Cardiac muscle cell (in vitro differentiated cells and primary cell): Measurements from ENCODE around the gene FOXL3. TPM values are rescaled to one million over a fixed set of nuclear protein-coding genes. Genes with fewer than 3 reads are reported as not detected.

ENCODE experiments used
- DNase-seq, 2 donors: peaks; one replicate each; pipeline versions ENCODE4 v3.0.0 to v3.0.0-alpha.2; 2010 to 2017; ENCODE audit warnings: low read depth in 1 of 2, low spot score in 1 of 2
- H3K27ac ChIP-seq: fragments of 200-600 bp; sonication (generic); 2 replicates; pipeline ENCODE4 v1.5.1; 2016
- H3K27me3 ChIP-seq: fragments of 200-600 bp; sonication (generic); 2 replicates; pipeline ENCODE4 v1.6.0; 2016; ENCODE audit warnings: control low read depth
- H3K36me3 ChIP-seq: fragments of 200-600 bp; sonication (generic); 2 replicates; pipeline ENCODE4 v1.5.1; 2016; ENCODE audit warnings: control low read depth
- H3K4me1 ChIP-seq: fragments of 200-600 bp; sonication (generic); 2 replicates; pipeline ENCODE4 v1.8.1; 2017; ENCODE audit warnings: low read depth, mild to moderate bottlenecking, mixed run types
- H3K4me3 ChIP-seq: fragments of 200-600 bp; sonication (generic); 2 replicates; pipeline ENCODE4 v1.5.1; 2016; ENCODE audit warnings: mild to moderate bottlenecking
- H3K9me3 ChIP-seq: fragments of 200-600 bp; sonication (generic); 2 replicates; pipeline ENCODE4 v1.5.1; 2017; ENCODE audit warnings: low read depth, mild to moderate bottlenecking, control low read depth
- polyA plus RNA-seq: library from polyadenylated mRNA; unstranded; fragments of >200 nt; fragmentation: Nextera tagmentation; extraction: Ambion mirVana; gene quantifications from 2 replicates; pipeline ENCODE4 v1.2.1, GENCODE V29; 2016
- total RNA-seq: library from RNA; depleted of rRNA; stranded (reverse); fragments of >200 nt; gene quantifications from 2 replicates; pipeline ENCODE4 v1.2.3, GENCODE V29; 2016
- TF ChIP-seq, protein P1 (sequence below): IDR thresholded peaks from 2 replicates; pipeline ENCODE4 v1.5.1; 2012; ENCODE audit warnings: low read depth, mild to moderate bottlenecking, low read length

FOXL3 gene
- total and polyA plus RNA-seq, 2 experiments from 2014 or later = not detected

DNA sequence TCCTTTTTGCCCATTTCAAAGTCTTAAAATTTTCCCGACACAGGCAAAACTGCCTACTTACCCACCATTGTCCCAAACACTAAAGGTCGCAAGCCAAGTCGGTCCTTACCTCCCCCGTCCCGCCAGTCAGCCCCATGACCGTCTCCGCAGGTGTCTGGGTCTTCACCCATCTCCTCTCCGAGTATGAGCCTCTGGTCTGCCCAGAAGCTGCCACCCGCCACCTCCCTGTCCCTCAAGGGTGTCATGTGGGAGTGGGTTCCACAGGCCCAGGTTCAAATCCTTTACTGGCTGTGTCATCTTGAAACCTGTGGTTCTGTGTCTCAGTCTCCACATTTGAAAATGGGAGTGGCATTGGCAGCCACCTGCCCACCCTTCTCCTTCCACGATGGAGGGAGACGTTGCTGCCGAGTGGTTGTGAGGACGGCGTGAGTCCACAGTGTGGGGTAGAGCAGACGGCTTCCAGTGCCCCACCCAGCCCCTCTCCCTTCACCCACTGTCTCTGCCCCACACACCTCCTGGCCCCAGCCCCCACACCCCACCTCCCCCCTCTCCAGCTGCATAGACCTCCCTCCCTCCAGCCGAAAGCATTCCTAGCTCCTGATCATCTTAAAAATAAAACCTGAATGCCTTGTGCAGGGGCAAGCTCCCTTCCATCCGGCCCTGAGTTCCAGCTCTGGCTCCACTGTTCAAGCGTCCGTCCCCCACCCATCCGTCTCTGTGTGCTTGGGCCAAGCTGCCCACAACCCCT, 35.3 kb downstream of the FOXL3 start:
- H3K4me1 ChIP-seq = no peaks in the 10 kb centered on the region
- TF ChIP-seq, protein P1, sequence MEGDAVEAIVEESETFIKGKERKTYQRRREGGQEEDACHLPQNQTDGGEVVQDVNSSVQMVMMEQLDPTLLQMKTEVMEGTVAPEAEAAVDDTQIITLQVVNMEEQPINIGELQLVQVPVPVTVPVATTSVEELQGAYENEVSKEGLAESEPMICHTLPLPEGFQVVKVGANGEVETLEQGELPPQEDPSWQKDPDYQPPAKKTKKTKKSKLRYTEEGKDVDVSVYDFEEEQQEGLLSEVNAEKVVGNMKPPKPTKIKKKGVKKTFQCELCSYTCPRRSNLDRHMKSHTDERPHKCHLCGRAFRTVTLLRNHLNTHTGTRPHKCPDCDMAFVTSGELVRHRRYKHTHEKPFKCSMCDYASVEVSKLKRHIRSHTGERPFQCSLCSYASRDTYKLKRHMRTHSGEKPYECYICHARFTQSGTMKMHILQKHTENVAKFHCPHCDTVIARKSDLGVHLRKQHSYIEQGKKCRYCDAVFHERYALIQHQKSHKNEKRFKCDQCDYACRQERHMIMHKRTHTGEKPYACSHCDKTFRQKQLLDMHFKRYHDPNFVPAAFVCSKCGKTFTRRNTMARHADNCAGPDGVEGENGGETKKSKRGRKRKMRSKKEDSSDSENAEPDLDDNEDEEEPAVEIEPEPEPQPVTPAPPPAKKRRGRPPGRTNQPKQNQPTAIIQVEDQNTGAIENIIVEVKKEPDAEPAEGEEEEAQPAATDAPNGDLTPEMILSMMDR = no peak

DNA sequence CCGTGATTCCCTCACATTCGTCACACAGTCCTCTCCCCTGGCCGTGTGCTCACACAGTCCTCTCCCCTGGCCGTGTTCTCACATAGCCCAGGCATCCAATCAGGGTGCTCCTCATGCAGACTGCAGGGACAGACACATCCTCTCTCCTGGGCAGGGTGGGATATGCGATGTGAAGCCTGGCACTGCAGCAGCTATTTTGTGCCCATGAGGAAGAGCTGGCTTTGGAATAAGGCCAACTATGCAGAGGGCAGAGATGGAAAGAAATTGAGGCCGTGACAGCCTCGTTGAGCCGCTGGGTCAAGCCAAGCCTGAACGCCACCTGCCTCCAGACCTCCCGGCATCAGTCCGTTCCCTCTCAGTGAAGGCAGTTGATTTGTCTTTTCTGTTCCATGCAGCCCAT, 35.8 kb downstream of the FOXL3 start:
- Histone ChIP-seq H3K4me3 (no peak overlapping the region), H3K4me1 (no peaks in the 10 kb centered on the region), H3K27ac (no peak overlapping the region), H3K27me3 (peaks cover 17% of the 10 kb centered on the region), H3K9me3 (no peaks in the 10 kb centered on the region), H3K36me3 (no peaks in the 10 kb centered on the region)
- DNase-seq = no peak
- TF ChIP-seq, protein P1 = no peak

More for the DNA sequence above, 35.3 kb downstream of the FOXL3 start:
- Histone ChIP-seq H3K36me3 (no peaks in the 10 kb centered on the region), H3K4me3 (no peak overlapping the region), H3K9me3 (no peaks in the 10 kb centered on the region), H3K27ac (no peak overlapping the region), H3K27me3 (peaks cover 18% of the 10 kb centered on the region)
- DNase-seq = no peak

DNA sequence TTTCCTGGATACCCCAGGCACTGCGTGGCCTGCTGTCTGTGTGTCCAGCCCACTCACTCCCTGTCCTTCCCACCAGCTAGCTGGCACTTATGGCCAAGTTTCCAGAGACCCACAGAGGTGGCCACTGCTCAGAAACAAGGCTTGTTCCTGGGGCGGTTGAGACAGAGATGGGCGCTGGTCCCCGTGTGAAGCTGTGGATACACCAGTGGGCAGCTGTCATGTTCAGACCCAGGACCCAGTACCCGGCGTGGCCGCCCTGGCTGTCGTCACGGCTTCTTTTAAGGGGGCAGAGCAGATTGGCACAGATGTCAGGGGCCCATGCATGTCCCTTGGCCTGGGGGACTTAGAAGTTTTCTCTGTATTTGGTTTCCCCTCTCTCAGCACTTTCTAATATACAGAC, 36.3 kb downstream of the FOXL3 start:
- Histone ChIP-seq H3K9me3 (no peaks in the 10 kb centered on the region), H3K4me3 (no peak overlapping the region), H3K36me3 (no peaks in the 10 kb centered on the region), H3K27me3 (peaks cover 13% of the 10 kb centered on the region), H3K27ac (no peak overlapping the region), H3K4me1 (no peaks in the 10 kb centered on the region)
- TF ChIP-seq, protein P1 = no peak
- no peak for DNase-seq

DNA sequence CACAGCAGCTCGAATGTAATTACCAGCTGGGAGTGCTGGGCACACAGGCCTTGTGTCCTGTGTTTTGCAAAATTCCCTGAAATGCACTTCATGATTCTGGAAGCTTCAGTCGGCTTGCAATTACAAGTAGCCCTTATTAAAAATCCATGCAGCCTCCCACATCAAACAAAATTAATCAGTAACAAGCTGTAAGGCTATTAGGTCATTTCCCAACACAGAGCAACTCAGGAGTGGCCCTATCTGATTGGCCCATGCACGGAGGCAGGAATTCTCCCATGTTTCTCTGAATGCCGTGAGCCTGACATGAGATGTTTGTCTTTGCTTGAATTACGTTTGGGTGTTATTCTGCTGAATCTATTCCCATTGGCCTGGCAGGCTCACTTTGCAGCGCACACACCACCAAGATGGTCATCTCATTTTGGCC, 36.9 kb downstream of the FOXL3 start:
- no peak overlapping the region for H3K4me3 ChIP-seq
- DNase-seq = peak in 1 of 2 donors; percentile 37
- H3K36me3 ChIP-seq = no peaks in the 10 kb centered on the region
- H3K9me3 ChIP-seq = no peaks in the 10 kb centered on the region
- peaks cover 9% of the 10 kb centered on the region for H3K27me3 ChIP-seq
- H3K4me1 ChIP-seq = no peaks in the 10 kb centered on the region
- TF ChIP-seq, protein P1 = no peak
- no peak overlapping the region for H3K27ac ChIP-seq

DNA sequence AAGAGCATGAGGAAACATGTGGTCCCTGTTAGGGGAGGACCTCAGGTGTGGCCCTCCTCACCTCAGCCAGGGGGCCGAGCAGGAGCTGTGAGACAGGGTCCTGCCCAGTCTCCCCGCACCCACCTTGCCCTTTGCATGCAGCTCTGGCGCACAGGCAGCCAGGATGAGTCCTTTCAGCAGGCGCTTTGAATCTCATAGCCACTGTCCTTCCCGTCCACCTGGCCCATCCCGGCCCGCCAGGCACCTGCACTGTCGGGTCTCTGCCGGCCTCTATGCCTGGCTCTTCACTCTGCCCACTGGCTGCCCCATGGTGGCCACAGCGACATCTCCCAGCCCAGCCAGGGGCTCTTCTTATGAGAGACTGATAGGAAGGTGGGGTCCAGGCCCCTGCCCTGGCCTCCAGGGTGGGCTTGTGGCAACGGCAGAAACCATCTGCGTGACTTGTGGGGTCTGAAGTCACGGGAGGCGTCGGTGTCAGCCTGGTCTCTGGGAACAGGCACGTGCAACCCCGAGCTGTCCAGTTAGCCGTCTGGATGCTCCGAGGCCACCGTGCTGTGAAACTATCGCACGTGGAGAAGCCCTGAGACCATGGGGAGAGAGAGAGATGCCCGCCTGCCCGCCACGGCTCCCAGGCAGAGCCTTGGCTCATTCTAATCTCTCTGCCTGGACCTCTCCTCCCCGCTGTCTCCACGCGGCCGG, 37.4 kb downstream of the FOXL3 start:
- Histone ChIP-seq H3K27ac (no peak overlapping the region), H3K9me3 (no peaks in the 10 kb centered on the region), H3K4me3 (no peak overlapping the region), H3K27me3 (peaks cover 9% of the 10 kb centered on the region), H3K4me1 (no peaks in the 10 kb centered on the region), H3K36me3 (no peaks in the 10 kb centered on the region)
- DNase-seq = no peak
- TF ChIP-seq, protein P1 = no peak
